ENCODE measurements around the gene MAS1L. TPM values are rescaled to one million over a fixed set of nuclear protein-coding genes. Genes with fewer than 3 reads are reported as not detected.

The MAS1L gene
- total RNA-seq, 6 donors from 2014 or later, result 0.54 to 1.8 TPM; not detected in 4

GRCh38 chr6:29501106-29501505 lies 13.3 kb upstream of the MAS1L start:
- Histone ChIP-seq H3K4me1 (no peaks in the 10 kb centered on the region), H3K27me3 (no peaks in the 10 kb centered on the region), H3K4me3 (no peak overlapping the region), H3K27ac (no peak overlapping the region), H3K9me3 (no peaks in the 10 kb centered on the region), H3K36me3 (no peaks in the 10 kb centered on the region)
- TF ChIP-seq POLR2AphosphoS5 (IDR thresholded peaks at IDR 0.05) (no peak), POLR2A (IDR thresholded peaks at IDR 0.05) (no peak), EP300 (IDR thresholded peaks at IDR 0.05) (no peak), CTCF (IDR thresholded peaks at IDR 0.05) (no peak)
- 89 to 100% methylated on average over 1 to 6 of the region's 6 CpGs for WGBS, 2 donors
- DNase-seq (no peak), ATAC-seq (ENCODE audit: low FRiP score in 2 of 2) (no peak)

- H3K4me3 ChIP-seq, result no peak overlapping the region
- H3K27me3 ChIP-seq, result no peaks in the 10 kb centered on the region
- DNase-seq (no peak), ATAC-seq (ENCODE audit: low FRiP score in 2 of 2) (no peak)
- no peaks in the 10 kb centered on the region for H3K36me3 ChIP-seq
- no peaks in the 10 kb centered on the region for H3K9me3 ChIP-seq
- TF ChIP-seq POLR2AphosphoS5 (IDR thresholded peaks at IDR 0.05) (no peak), EP300 (IDR thresholded peaks at IDR 0.05) (no peak), CTCF (IDR thresholded peaks at IDR 0.05) (no peak), POLR2A (IDR thresholded peaks at IDR 0.05) (no peak)
- WGBS, 2 donors, result 88 to 91% methylated on average over 8 of the region's 8 CpGs
- H3K27ac ChIP-seq, result no peak overlapping the region
- H3K4me1 ChIP-seq, result no peaks in the 10 kb centered on the region
These were observed 12.8 kb upstream of the MAS1L start for GRCh38 chr6:29500594-29500993.

- no peak for TF ChIP-seq POLR2A (IDR thresholded peaks at IDR 0.05)
- no peak for TF ChIP-seq EP300 (IDR thresholded peaks at IDR 0.05)
- TF ChIP-seq POLR2AphosphoS5 (IDR thresholded peaks at IDR 0.05), result no peak
- TF ChIP-seq CTCF (IDR thresholded peaks at IDR 0.05), result no peak
- ATAC-seq (ENCODE audit: low FRiP score in 2 of 2), result no peak
- H3K36me3 ChIP-seq, result no peaks in the 10 kb centered on the region
- no peak overlapping the region for H3K4me3 ChIP-seq
- DNase-seq, result no peak
- H3K9me3 ChIP-seq, result no peaks in the 10 kb centered on the region
- H3K27me3 ChIP-seq, result no peaks in the 10 kb centered on the region
- no peak overlapping the region for H3K27ac ChIP-seq
- H3K4me1 ChIP-seq, result no peaks in the 10 kb centered on the region
- WGBS, 2 donors, result 82 to 84% methylated on average over 5 of the region's 5 CpGs
These were observed 11.9 kb upstream of the MAS1L start for GRCh38 chr6:29499704-29500103.

- WGBS, 2 donors, result 78 to 80% methylated on average over 4 of the region's 4 CpGs
- no peaks in the 10 kb centered on the region for H3K4me1 ChIP-seq
These were observed 9.2 kb upstream of the MAS1L start for GRCh38 chr6:29496961-29497360.

GRCh38 chr6:29495571-29495970 lies 7.8 kb upstream of the MAS1L start:
- WGBS, 2 donors, result 81 to 82% methylated on average over 4 of the region's 4 CpGs
- Histone ChIP-seq H3K4me3 (no peak overlapping the region), H3K4me1 (no peaks in the 10 kb centered on the region), H3K27ac (no peak overlapping the region), H3K36me3 (no peaks in the 10 kb centered on the region), H3K27me3 (no peaks in the 10 kb centered on the region), H3K9me3 (no peaks in the 10 kb centered on the region)
- ATAC-seq (ENCODE audit: low FRiP score in 2 of 2) (no peak), DNase-seq (no peak)
- TF ChIP-seq CTCF (IDR thresholded peaks at IDR 0.05) (no peak), POLR2AphosphoS5 (IDR thresholded peaks at IDR 0.05) (no peak), EP300 (IDR thresholded peaks at IDR 0.05) (no peak), POLR2A (IDR thresholded peaks at IDR 0.05) (no peak)

More at GRCh38 chr6:29496961-29497360, 9.2 kb upstream of the MAS1L start:
- Histone ChIP-seq H3K27me3 (no peaks in the 10 kb centered on the region), H3K36me3 (no peaks in the 10 kb centered on the region), H3K4me3 (no peak overlapping the region), H3K9me3 (no peaks in the 10 kb centered on the region), H3K27ac (no peak overlapping the region)
- DNase-seq (no peak), ATAC-seq (ENCODE audit: low FRiP score in 2 of 2) (no peak)
- TF ChIP-seq POLR2A (IDR thresholded peaks at IDR 0.05) (no peak), EP300 (IDR thresholded peaks at IDR 0.05) (no peak), POLR2AphosphoS5 (IDR thresholded peaks at IDR 0.05) (no peak)

Data from upper lobe of left lung (tissue), 6 donors.